KG1 (cell line): ENCODE data around the gene THADA.
"Not testable (repeated sequence)": the region's sequence is repeated elsewhere in the genome, so short reads cannot be mapped to it uniquely, and the experiment has no call there.

Source experiments
- DNase-seq: peaks from one replicate; lab custom pipeline; 2025; lab: John Stamatoyannopoulos, UW

The THADA gene

GRCh38 chr2:43297740-43298139 lies 298.1 kb downstream of the THADA start:
- not testable (repeated sequence) for DNase-seq

GRCh38 chr2:43294973-43295603 lies 300.8 kb downstream of the THADA start:
- no peak for DNase-seq

GRCh38 chr2:43293744-43294695 lies 301.8 kb downstream of the THADA start:
- peak; percentile 34 for DNase-seq

DNA sequence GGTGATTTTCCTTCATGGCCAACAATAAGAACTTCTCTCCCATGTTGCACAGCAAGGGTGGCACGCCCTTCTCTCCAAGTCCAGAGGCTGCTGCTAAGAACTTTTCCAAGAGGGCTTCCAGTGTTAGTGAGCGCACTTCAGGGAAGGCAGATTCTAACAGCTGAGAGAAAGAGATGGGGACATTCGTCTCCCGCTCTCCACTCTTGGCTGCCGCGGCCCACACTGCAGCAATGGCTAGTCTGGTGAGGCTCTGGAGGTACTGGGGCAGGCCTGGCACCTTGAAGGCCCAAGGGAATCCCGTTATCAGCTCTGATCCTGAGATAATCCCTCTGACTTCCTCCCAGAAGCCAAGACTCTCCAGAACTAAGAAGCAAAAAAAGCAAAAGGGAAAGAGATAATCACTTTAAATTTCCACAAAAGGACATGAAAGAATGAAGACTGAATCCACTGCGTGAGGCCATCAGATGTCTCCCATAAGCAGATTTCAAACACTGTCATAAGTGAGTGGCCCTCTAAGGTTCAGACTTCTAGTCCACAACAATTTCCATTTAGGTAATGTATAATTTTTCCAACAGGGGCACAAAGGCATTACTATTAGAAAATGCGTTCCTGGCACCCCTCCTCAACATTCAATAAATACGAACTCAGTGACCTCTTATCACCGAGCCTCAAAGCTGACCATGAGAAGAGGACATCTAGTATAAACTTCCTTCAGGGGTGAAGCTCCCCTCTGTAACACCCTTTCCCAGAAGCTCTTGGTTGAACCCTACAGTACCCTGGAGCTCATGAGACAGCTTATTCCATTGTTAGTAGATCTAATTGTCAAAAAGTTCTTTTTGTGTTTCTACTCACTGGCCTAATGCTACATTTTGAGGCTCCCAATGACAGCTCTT lies 302.7 kb downstream of the THADA start:
- no peak for DNase-seq

DNA sequence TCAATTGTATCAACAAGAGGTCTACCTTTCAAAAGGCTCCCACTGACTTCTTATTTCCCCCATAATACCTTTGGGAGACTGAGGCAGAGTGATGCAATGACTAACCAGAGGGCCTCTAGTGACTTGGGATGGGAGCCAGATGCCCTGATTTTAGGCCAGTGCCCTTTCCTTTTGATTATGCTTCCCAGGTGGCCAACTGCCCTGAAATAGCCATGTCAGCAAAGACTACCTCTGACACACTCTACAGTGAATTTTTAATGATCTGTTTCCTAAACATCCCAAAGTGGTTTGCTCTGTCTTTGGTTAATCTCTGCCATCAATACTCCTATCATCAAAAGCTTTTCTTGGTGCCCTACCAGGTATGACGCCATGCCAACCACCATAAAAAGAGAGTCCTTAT lies 303.5 kb downstream of the THADA start:
- DNase-seq: no peak

- no peak for DNase-seq
Observed at GRCh38 chr2:43289331-43289730, 306.5 kb downstream of the THADA start.

DNA sequence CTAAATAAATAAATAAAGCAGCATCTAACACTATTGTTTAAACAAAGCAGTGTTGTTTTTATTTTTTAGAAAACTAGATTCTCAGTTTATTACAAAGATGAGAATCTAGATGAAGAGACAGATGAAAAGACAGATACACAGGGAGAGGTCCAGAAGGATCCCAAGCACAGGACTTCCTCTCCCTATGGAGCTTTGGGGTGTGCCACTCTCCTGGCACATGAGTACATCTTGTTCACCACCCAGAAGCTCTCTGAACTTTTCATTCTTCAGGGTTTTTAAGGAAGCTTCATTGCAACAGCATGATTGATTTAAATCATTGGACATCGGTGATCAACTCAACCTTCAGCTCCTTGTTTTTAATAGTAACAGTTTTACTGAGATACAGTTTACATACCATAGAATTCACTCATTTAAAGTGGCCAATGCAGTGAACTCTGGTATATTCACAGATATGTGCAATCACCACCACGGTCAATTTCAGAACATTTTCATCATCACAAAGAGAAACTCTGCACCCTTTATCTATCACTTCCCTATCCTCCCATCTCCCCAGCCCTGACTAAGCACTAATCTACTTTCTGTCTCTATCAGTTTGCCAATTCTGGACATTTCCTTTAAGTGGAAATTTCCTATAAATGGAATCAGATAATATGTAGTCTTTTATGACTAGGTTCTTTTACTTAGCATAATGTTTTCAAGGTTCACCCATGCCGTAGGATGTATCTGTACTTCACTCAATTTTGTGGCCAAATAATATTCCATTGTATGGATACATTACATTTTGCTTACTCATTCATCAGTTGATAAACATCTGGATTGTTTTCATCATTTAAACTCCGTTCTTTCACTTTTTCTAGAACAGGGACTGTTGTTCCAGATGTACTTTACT lies 307.2 kb downstream of the THADA start:
- DNase-seq: no peak

- DNase-seq: no peak
Observed at GRCh38 chr2:43285987-43286386, 309.9 kb downstream of the THADA start.

GRCh38 chr2:43284967-43285366 lies 310.9 kb downstream of the THADA start:
- DNase-seq: no peak

- not testable (repeated sequence) for DNase-seq
Observed at GRCh38 chr2:43284347-43284746, 311.5 kb downstream of the THADA start.

GRCh38 chr2:43280994-43281393 lies 314.8 kb downstream of the THADA start:
- no peak for DNase-seq

GRCh38 chr2:43279317-43279840 lies 316.5 kb downstream of the THADA start:
- DNase-seq: no peak

DNA sequence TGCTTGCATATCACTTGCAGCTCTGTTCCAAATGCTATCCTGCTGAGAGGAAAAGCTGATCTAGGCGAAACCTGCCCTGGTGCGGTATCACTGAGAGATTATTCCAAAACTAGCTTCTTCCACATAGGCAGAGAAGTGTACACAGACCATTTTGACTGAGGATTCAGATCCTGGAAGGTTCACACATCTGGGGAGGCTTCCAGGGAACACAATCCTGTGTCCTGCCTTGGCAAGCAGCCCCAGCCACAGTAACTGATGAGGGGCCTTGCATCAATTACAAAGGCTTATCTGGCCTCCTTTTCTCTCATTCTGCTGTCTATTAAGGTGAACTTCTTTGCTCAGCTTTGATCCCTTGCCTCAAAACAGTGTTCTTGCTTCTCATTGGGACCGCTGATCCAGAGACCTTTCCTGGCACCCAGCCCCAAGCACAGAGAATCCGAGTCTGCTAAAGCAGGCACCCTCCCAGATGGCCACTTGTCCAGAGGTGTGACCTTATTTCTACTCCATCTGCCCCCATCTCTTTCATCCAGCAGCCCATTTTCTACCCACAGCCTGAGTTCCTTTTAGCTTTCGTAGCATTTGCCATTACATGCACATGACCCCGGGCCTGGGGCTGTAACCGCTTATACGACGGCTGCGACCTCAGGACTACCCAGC lies 317.1 kb downstream of the THADA start:
- no peak for DNase-seq

- DNase-seq: no peak
Observed at GRCh38 chr2:43276962-43277391, 318.9 kb downstream of the THADA start.

DNA sequence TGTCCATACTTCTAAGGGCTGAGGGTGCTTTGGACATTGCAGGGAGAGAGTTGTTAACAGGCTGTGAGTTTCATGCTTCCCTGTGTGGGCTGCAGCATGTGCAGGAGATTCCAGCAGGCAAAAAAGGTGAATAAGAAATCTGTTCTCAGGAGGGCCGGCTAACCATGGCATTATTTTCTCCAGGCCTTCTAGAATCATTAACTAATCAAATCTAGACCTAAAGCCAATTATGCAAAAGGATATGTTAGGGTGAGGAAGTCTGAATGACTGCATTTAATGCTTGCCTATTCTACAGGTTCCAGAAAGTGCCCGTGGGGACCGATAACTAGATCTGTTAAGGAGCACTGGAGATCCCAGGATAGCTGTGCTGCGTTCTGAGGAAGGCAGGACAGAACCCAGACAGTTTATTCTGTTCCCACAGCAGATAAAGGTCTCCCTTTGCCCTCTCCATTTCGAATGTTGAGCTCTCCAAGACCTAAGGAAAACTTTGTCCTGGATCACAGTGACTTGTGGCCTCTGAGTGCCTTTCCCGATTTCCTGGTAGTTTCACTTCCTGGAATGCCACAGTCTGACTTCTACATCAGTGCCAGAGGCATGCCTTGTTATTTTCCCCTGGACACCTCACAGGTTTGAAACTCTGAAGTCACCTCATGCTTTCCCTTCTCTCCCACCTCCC lies 319.4 kb downstream of the THADA start:
- no peak for DNase-seq

GRCh38 chr2:43274721-43275120 lies 321.1 kb downstream of the THADA start:
- no peak for DNase-seq

- DNase-seq: no peak
Observed at GRCh38 chr2:43274055-43274454, 321.8 kb downstream of the THADA start.

GRCh38 chr2:43273529-43273928 lies 322.3 kb downstream of the THADA start:
- no peak for DNase-seq

DNA sequence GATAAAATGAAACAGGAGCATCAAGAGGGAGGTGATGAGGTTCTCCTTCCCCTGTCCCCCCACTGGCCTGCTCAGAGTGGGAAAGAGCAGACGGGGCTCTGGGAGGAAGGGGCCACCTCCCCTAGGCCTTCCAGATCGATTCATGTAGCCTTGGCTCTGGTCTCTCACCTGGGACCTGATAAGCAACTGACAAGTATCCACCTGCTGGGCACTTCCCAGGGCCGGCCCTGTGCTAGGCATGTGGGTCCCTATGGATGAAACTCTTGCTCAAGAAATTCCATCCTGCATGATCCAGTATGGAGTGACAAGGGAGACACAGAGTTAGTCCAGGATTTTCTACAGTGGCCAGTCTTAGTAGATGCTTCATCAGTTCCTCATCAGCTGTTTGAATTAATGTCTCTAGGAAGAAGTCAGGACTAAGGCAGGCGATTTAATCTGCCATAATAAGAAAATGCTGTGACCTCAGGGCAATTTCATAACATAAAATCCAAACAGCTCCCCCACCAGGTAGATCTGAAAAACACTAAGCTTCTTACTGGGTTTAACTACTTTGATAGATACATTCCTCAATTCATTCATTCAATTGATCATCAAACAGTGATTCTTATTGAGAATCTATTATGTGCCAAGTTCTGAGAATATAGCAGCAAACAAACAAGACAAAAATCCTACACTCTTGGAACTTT lies 324.8 kb downstream of the THADA start:
- no peak for DNase-seq
